ENCODE results near the gene CAMSAP3.
"Not testable (repeated sequence)": the region's sequence is repeated elsewhere in the genome, so short reads cannot be mapped to it uniquely, and the experiment has no call there.

The CAMSAP3 gene

DNA sequence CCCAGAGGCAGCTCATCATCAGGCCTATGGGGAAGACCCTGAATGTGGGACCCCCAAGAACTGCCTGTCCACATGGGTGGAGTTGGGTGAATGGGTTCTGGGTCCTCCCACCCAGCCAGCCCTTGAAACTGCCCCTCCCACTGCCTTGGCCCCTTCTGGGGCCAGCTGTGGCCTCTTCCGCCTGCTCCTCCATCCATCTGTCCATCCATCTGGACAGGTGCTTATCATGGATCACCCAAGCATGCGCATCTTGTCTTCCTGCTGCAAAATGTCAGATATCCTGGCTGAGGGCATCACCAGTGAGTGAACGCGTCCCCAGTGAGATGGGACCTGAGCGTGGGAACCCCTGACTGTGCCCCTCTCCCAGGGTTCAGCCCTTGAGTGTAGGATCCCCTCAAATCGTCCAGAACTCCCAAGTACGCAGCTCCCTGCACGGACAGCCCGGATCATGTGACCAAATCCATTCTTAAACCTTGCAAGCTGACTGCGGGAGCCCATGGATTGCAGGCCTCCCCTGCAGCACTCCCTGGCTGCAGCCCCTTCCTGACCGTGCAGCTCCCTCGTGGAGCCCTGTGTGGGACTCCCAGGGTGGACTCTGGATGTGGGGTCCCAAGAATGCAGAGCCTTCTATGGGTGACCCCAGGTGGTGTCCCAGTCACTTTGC is 43.3 kb downstream of the CAMSAP3 start:
- DNase-seq (ENCODE audit: low read depth) = no peak
- no peak overlapping the region for H3K4me3 ChIP-seq (ENCODE audit: control insufficient read depth, low read depth, low read length)
- no peak for TF ChIP-seq CTCF (conservative IDR thresholded peaks at IDR 0.05; ENCODE audit: control insufficient read depth, insufficient read depth, low read depth, low read length)

DNA sequence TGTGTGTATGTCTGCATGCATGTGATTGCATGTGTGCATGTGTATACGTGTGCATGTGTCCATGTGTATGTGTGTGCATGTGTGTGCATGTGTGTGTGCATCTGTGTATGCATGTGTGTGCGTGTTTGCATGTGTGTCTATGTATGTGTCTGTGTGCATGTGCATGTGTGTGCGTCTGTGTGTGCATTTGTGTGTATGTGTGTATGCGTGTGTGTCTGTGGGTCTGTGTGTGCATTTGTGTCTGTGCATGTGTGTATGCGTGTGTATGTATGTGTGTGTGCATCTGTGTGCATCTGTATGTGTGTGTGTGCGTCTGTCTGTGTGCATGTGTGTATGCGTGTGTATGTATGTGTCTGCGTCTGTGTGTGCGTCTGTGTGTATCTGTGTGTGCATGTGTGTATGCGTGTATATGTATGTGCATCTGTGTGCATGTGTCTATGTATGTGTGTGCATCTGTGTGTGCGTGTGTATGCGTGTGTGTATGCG is 44.2 kb downstream of the CAMSAP3 start:
- TF ChIP-seq CTCF (conservative IDR thresholded peaks at IDR 0.05; ENCODE audit: control insufficient read depth, insufficient read depth, low read depth, low read length) = no peak
- DNase-seq (ENCODE audit: low read depth) = no peak
- H3K4me3 ChIP-seq (ENCODE audit: control insufficient read depth, low read depth, low read length) = no peak overlapping the region

DNA sequence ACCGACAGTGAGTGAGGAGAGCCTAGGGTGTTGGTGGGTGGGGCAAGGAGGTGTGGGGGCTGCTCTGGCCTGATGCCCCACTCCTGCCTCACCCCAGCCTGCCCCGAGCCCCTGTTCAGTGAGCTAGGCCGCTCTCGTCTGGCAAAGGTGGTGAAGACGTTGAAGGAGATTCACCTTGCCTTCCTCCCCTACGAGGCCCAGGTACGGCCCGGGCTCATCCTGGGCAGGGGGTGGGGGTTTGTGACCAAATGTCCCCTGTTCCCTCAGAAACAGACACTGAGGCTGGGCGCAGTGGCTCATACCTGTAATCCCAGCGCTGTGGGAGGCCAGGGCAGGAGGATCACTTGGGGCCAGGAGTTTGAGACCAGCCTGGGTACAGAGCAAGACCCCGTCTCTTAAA is 45.1 kb downstream of the CAMSAP3 start:
- no peak overlapping the region for H3K4me3 ChIP-seq (ENCODE audit: control insufficient read depth, low read depth, low read length)

GRCh38 chr19:7641290-7642276 is 45.9 kb downstream of the CAMSAP3 start:
- no peak overlapping the region for H3K4me3 ChIP-seq (ENCODE audit: control insufficient read depth, low read depth, low read length)
- no peak for TF ChIP-seq CTCF (conservative IDR thresholded peaks at IDR 0.05; ENCODE audit: control insufficient read depth, insufficient read depth, low read depth, low read length)
- DNase-seq (ENCODE audit: low read depth) = no peak

More for the DNA sequence above, 45.1 kb downstream of the CAMSAP3 start:
- TF ChIP-seq CTCF (conservative IDR thresholded peaks at IDR 0.05; ENCODE audit: control insufficient read depth, insufficient read depth, low read depth, low read length) = no peak
- DNase-seq (ENCODE audit: low read depth) = no peak

DNA sequence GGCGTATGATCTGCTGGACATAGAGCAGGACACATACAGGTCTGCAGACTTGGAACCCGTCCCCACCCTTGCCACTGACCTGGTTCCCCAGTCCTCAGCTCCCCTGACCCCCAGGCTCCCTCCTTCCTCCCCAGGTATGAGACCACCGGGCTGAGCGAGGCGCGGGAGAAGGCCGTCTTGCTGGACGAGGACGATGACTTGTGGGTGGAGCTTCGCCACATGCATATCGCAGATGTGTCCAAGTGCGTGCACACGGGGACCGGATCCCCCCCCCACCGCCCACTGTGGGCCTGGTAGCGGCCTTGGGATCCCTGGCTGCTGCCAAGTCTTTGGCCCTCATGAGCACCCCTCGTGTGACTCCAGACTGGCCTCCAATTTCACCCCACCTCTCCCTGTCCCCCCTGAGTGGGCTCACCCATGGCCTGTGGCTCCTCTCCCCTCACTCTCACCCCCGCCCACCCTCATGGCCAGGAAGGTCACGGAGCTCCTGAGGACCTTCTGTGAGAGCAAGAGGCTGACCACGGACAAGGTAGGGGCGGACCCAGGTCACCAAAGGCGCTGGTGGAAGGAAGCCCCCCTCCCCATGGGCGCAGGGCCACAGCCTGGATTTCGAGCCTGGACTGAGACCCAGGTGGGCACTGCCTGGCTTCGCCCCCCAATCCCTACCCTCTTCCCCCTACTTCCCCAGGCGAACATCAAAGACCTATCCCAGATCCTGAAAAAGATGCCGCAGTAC is 46.8 kb downstream of the CAMSAP3 start:
- no peak for DNase-seq (ENCODE audit: low read depth)
- no peak for TF ChIP-seq CTCF (conservative IDR thresholded peaks at IDR 0.05; ENCODE audit: control insufficient read depth, insufficient read depth, low read depth, low read length)

DNA sequence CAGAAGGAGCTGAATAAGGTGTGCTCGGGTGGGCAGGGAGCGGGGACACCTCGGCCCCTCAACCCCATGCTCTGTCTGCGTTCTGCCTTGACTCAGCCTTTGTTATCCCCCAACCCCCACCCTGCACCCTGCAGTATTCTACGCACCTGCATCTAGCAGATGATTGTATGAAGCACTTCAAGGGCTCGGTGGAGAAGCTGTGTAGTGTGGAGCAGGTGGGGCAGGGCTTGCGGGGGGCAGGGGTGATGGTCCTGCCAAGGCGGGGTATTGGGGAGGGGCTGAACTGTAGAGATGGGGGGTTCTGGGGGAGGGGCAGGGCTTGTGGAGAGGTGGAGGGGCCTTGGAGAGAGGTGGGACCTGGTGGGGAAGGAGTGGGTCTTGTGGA is 47.4 kb downstream of the CAMSAP3 start:
- H3K4me3 ChIP-seq (ENCODE audit: control insufficient read depth, low read depth, low read length) = no peak overlapping the region
- no peak for TF ChIP-seq CTCF (conservative IDR thresholded peaks at IDR 0.05; ENCODE audit: control insufficient read depth, insufficient read depth, low read depth, low read length)
- DNase-seq (ENCODE audit: low read depth) = no peak

More for the DNA sequence above, 46.8 kb downstream of the CAMSAP3 start:
- no peak overlapping the region for H3K4me3 ChIP-seq (ENCODE audit: control insufficient read depth, low read depth, low read length)

GRCh38 chr19:7643629-7644549 is 48.2 kb downstream of the CAMSAP3 start:
- DNase-seq (ENCODE audit: low read depth); H3K4me3 ChIP-seq (ENCODE audit: control insufficient read depth, low read depth, low read length): not testable (repeated sequence)
